HL-60/S4 treated with phorbol 12-myristate 13-acetate at 8.2 ng/mL for 4 days and 3 days (cell line): ENCODE data around the gene CPB2.

Experiments
- in situ Hi-C: fragments of 300-500 bp; cut with MboI; formaldehyde crosslinking; loops from 2 replicates; pipeline ENCODE4 v1.15.0; 2022; ENCODE audit warnings: low sequenced_read_pairs

The CPB2 gene

GRCh38 chr13:46104868-46105267 is at the start of gene CPB2:
CPB2 (minus strand) TSS chr13:46105033; CDS start chr13:46105009, 24 bp downstream.
- in situ Hi-C loops, result no loop called here

- in situ Hi-C loops, result loop anchor here (25.0 kb wide), 1 partner anchor 133 kb away; no protein-coding TSS in a partner anchor
These were observed 49.4 kb upstream of the CPB2 start for GRCh38 chr13:46154136-46154801.

GRCh38 chr13:46152627-46153328 is 47.9 kb upstream of the CPB2 start:
- in situ Hi-C loops, result loop anchor here (25.0 kb wide), 1 partner anchor 135 kb away; no protein-coding TSS in a partner anchor

GRCh38 chr13:46150134-46150693 is 45.4 kb upstream of the CPB2 start:
- in situ Hi-C loops, result loop anchor here (25.0 kb wide), 1 partner anchor 137 kb away; no protein-coding TSS in a partner anchor

- in situ Hi-C loops, result loop anchor here (25.0 kb wide), 1 partner anchor 138 kb away; no protein-coding TSS in a partner anchor
These were observed 44.7 kb upstream of the CPB2 start for GRCh38 chr13:46149272-46150133.

GRCh38 chr13:46146898-46147297 is 42.1 kb upstream of the CPB2 start:
- in situ Hi-C loops, result no loop called here

GRCh38 chr13:46145950-46146349 is 41.1 kb upstream of the CPB2 start:
- in situ Hi-C loops, result no loop called here

- in situ Hi-C loops, result no loop called here
These were observed 40.3 kb upstream of the CPB2 start for GRCh38 chr13:46145135-46145534.

GRCh38 chr13:46143184-46143701 is 38.4 kb upstream of the CPB2 start:
- in situ Hi-C loops, result no loop called here

GRCh38 chr13:46142776-46143175 is 37.9 kb upstream of the CPB2 start:
- in situ Hi-C loops, result no loop called here

GRCh38 chr13:46140044-46140443 is 35.2 kb upstream of the CPB2 start:
- in situ Hi-C loops, result no loop called here

GRCh38 chr13:46137627-46138317 is 32.9 kb upstream of the CPB2 start:
- in situ Hi-C loops, result no loop called here

GRCh38 chr13:46136688-46137087 is 31.9 kb upstream of the CPB2 start:
- in situ Hi-C loops, result no loop called here

GRCh38 chr13:46134961-46135522 is 30.2 kb upstream of the CPB2 start:
- in situ Hi-C loops, result no loop called here

- in situ Hi-C loops, result no loop called here
These were observed 29.7 kb upstream of the CPB2 start for GRCh38 chr13:46134494-46134893.

GRCh38 chr13:46132109-46132508 is 27.3 kb upstream of the CPB2 start:
- in situ Hi-C loops, result no loop called here

- in situ Hi-C loops, result no loop called here
These were observed 26.9 kb upstream of the CPB2 start for GRCh38 chr13:46131705-46132104.

- in situ Hi-C loops, result no loop called here
These were observed 25.3 kb upstream of the CPB2 start for GRCh38 chr13:46129955-46130618.

GRCh38 chr13:46129124-46129523 is 24.3 kb upstream of the CPB2 start:
- in situ Hi-C loops, result no loop called here
